WTC11 (cell line): Measurements from ENCODE around the gene LTBP1. TPM values are rescaled to one million over a fixed set of nuclear protein-coding genes. Genes with fewer than 3 reads are reported as not detected.

Experiments
- ATAC-seq: fragments of 200-7000 bp; cut with Tn5 transposase; 2 replicates; pipeline ENCODE4 v1.10.0; 2021; ENCODE audit warnings: mild to moderate bottlenecking, moderate library complexity
- CTCF ChIA-PET: fragments of 300-600 bp; sonication (Branson Sonifier 250); formaldehyde crosslinking; loops from one replicate; lab custom pipeline; 2021; ENCODE audit warnings: antibody characterized with exemption; lab: Charles Lee
- POLR2A ChIA-PET: fragments of 350-600 bp; sonication (Branson Sonifier 250); formaldehyde crosslinking; loops from one replicate; lab custom pipeline; 2021; ENCODE audit warnings: antibody characterized with exemption; lab: Charles Lee
- DNase-seq: peaks from one replicate; pipeline ENCODE4 v3.0.0; 2021; ENCODE audit warnings: low spot score
- H3K27ac Mint-ChIP-seq: 2 replicates; pipeline ENCODE4 v1.8.0; 2021; ENCODE audit warnings: mixed read lengths
- H3K27me3 Mint-ChIP-seq: 2 replicates; pipeline ENCODE4 v1.8.0; 2021; ENCODE audit warnings: low read depth, mild to moderate bottlenecking, moderate library complexity, mixed read lengths
- H3K36me3 Mint-ChIP-seq: 2 replicates; pipeline ENCODE4 v1.8.0; 2021; ENCODE audit warnings: mixed read lengths
- H3K4me1 Mint-ChIP-seq: 2 replicates; pipeline ENCODE4 v1.8.0; 2022; ENCODE audit warnings: mixed read lengths
- H3K4me3 Mint-ChIP-seq: 2 replicates; pipeline ENCODE4 v1.8.0; 2021; ENCODE audit warnings: mild to moderate bottlenecking, moderate library complexity, mixed read lengths
- H3K9me3 Mint-ChIP-seq: 2 replicates; pipeline ENCODE4 v1.8.0; 2021; ENCODE audit warnings: mixed read lengths
- AFF4 ChIP-seq: sonication (generic); formaldehyde crosslinking; IDR thresholded peaks from 2 replicates; pipeline ENCODE4 v1.8.1; 2023; ENCODE audit warnings: mild to moderate bottlenecking, missing genetic modification reagents, borderline replicate concordance
- ATF1 ChIP-seq: sonication (generic); formaldehyde crosslinking; IDR thresholded peaks from 2 replicates; pipeline ENCODE4 v1.8.1; 2023; ENCODE audit warnings: mild to moderate bottlenecking, moderate library complexity, missing genetic modification reagents
- E2F5 ChIP-seq: sonication (generic); formaldehyde crosslinking; IDR thresholded peaks from 2 replicates; pipeline ENCODE4 v1.8.1; 2022; ENCODE audit warnings: mild to moderate bottlenecking, moderate library complexity, missing genetic modification reagents
- FOXP4 ChIP-seq: sonication (generic); formaldehyde crosslinking; IDR thresholded peaks from 2 replicates; pipeline ENCODE4 v1.8.0; 2022; ENCODE audit warnings: mild to moderate bottlenecking, missing genetic modification reagents
- GABPB1 ChIP-seq: sonication (generic); formaldehyde crosslinking; IDR thresholded peaks from 2 replicates; pipeline ENCODE4 v1.8.1; 2023; ENCODE audit warnings: mild to moderate bottlenecking, missing genetic modification reagents
- GRHL2 ChIP-seq: fragments of 250-450 bp; sonication (Bioruptor Pico); IDR thresholded peaks from 2 replicates; pipeline ENCODE4 v1.8.0; 2022; ENCODE audit warnings: mild to moderate bottlenecking, moderate library complexity; ENCODE audit not compliant: insufficient replicate concordance, severe bottlenecking
- JAZF1 ChIP-seq: fragments of 250-450 bp; sonication (Bioruptor Pico); IDR thresholded peaks from 2 replicates; pipeline ENCODE4 v1.9.0; 2021; ENCODE audit warnings: moderate library complexity, mild to moderate bottlenecking, inconsistent platforms
- NR2C2 ChIP-seq: sonication (generic); formaldehyde crosslinking; IDR thresholded peaks from 2 replicates; pipeline ENCODE4 v1.8.0; 2022; ENCODE audit warnings: mild to moderate bottlenecking, missing genetic modification reagents
- SP1 ChIP-seq: sonication (generic); formaldehyde crosslinking; conservative IDR thresholded peaks from 2 replicates; pipeline ENCODE4 v1.8.1; 2022; ENCODE audit warnings: missing genetic modification reagents
- TEAD4 ChIP-seq: sonication (generic); formaldehyde crosslinking; IDR thresholded peaks from 2 replicates; pipeline ENCODE4 v1.8.0; 2022; ENCODE audit warnings: mild to moderate bottlenecking, missing genetic modification reagents
- ZMAT4 ChIP-seq: fragments of 250-450 bp; sonication (Bioruptor Pico); IDR thresholded peaks from 2 replicates; pipeline ENCODE4 v1.9.0; 2021; ENCODE audit warnings: mild to moderate bottlenecking
- ZNF232 ChIP-seq: sonication (generic); formaldehyde crosslinking; IDR thresholded peaks from 2 replicates; pipeline ENCODE4 v1.8.0; 2022; ENCODE audit warnings: mild to moderate bottlenecking, missing genetic modification reagents
- ZNF416 ChIP-seq: fragments of 250-450 bp; sonication (Bioruptor Pico); IDR thresholded peaks from 2 replicates; pipeline ENCODE4 v1.9.0; 2021; ENCODE audit warnings: mild to moderate bottlenecking, inconsistent platforms
- total RNA-seq: library from RNA; stranded (reverse); gene quantifications from 3 replicates; pipeline ENCODE4 v1.2.3, GENCODE V29; 2021
- TF ChIP-seq, protein P1 (sequence below): sonication (generic); formaldehyde crosslinking; IDR thresholded peaks from 2 replicates; pipeline ENCODE4 v1.8.1; 2022; ENCODE audit warnings: mild to moderate bottlenecking, missing genetic modification reagents, moderate library complexity, borderline replicate concordance
- TF ChIP-seq, protein P2 (sequence below): sonication (generic); formaldehyde crosslinking; IDR thresholded peaks from 2 replicates; pipeline ENCODE4 v1.8.0; 2022; ENCODE audit warnings: mild to moderate bottlenecking, missing genetic modification reagents
- TF ChIP-seq, protein P3 (sequence below): sonication (generic); formaldehyde crosslinking; IDR thresholded peaks from 2 replicates; pipeline ENCODE4 v1.8.1; 2022; ENCODE audit warnings: low read depth, missing genetic modification reagents, borderline replicate concordance
- TF ChIP-seq, protein P4 (sequence below): sonication (generic); formaldehyde crosslinking; IDR thresholded peaks from 2 replicates; pipeline ENCODE4 v1.8.1; 2023; ENCODE audit warnings: mild to moderate bottlenecking, moderate library complexity, missing genetic modification reagents

Gene LTBP1
- total RNA-seq, 1 experiment from 2014 or later, result 33.6 TPM

DNA sequence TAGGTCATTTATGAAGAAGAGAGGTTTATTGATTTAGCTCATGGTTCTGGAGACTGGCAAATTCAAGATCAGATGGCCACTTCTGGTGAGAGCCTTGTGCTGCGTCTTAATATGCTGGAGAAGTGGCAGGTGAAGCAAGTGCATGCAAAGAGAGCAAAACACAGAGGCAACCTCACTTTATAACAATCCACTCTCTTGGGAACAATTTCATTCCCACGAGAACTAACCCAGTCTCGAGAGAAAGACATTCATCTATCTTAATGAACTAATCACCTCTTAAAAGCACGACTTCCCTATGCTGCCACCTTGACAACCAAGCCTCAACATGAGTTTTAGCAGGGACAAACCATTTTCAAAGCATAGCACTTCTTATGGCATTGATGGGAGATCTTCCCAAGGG lies 343.2 kb downstream of the LTBP1 start (continued):
- TF ChIP-seq ZNF416 (CRISPR knock-in tag), result no peak
- no peak for TF ChIP-seq GABPB1 (CRISPR knock-in tag)

GRCh38 chr2:33291278-33292013 lies 344.7 kb downstream of the LTBP1 start:
- no peaks in the 10 kb centered on the region for H3K9me3 Mint-ChIP-seq
- no peak overlapping the region for H3K27ac Mint-ChIP-seq
- ATAC-seq (no peak), DNase-seq (no peak)
- ChIA-PET POLR2A (no interaction called here), CTCF (no interaction called here)
- no peaks in the 10 kb centered on the region for H3K36me3 Mint-ChIP-seq
- no peak for TF ChIP-seq NR2C2 (CRISPR knock-in tag)
- TF ChIP-seq, protein P1, sequence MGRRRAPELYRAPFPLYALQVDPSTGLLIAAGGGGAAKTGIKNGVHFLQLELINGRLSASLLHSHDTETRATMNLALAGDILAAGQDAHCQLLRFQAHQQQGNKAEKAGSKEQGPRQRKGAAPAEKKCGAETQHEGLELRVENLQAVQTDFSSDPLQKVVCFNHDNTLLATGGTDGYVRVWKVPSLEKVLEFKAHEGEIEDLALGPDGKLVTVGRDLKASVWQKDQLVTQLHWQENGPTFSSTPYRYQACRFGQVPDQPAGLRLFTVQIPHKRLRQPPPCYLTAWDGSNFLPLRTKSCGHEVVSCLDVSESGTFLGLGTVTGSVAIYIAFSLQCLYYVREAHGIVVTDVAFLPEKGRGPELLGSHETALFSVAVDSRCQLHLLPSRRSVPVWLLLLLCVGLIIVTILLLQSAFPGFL (CRISPR knock-in tag), result no peak
- no peak for TF ChIP-seq JAZF1 (CRISPR knock-in tag)
- TF ChIP-seq, protein P2, sequence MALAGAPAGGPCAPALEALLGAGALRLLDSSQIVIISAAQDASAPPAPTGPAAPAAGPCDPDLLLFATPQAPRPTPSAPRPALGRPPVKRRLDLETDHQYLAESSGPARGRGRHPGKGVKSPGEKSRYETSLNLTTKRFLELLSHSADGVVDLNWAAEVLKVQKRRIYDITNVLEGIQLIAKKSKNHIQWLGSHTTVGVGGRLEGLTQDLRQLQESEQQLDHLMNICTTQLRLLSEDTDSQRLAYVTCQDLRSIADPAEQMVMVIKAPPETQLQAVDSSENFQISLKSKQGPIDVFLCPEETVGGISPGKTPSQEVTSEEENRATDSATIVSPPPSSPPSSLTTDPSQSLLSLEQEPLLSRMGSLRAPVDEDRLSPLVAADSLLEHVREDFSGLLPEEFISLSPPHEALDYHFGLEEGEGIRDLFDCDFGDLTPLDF, result no peak
- TF ChIP-seq ZNF232 (CRISPR knock-in tag), result no peak
- no peak for TF ChIP-seq GABPB1 (CRISPR knock-in tag)
- H3K4me1 Mint-ChIP-seq, result peaks cover 14% of the 10 kb centered on the region
- peaks cover 15% of the 10 kb centered on the region for H3K27me3 Mint-ChIP-seq
- no peak overlapping the region for H3K4me3 Mint-ChIP-seq

GRCh38 chr2:33292063-33292462 lies 345.3 kb downstream of the LTBP1 start:
- Mint-ChIP-seq H3K36me3 (no peaks in the 10 kb centered on the region), H3K9me3 (no peaks in the 10 kb centered on the region), H3K27ac (no peak overlapping the region), H3K27me3 (peaks cover 15% of the 10 kb centered on the region), H3K4me3 (no peak overlapping the region), H3K4me1 (peaks cover 14% of the 10 kb centered on the region)
- DNase-seq, result no peak
- no peak for ATAC-seq
- ChIA-PET CTCF (no interaction called here), POLR2A (no interaction called here)
- no peak for TF ChIP-seq E2F5 (CRISPR knock-in tag)
- TF ChIP-seq SP1 (CRISPR knock-in tag), result no peak
- TF ChIP-seq ATF1, result no peak
- no peak for TF ChIP-seq ZMAT4 (CRISPR knock-in tag)
- no peak for TF ChIP-seq FOXP4
- TF ChIP-seq, protein P3, sequence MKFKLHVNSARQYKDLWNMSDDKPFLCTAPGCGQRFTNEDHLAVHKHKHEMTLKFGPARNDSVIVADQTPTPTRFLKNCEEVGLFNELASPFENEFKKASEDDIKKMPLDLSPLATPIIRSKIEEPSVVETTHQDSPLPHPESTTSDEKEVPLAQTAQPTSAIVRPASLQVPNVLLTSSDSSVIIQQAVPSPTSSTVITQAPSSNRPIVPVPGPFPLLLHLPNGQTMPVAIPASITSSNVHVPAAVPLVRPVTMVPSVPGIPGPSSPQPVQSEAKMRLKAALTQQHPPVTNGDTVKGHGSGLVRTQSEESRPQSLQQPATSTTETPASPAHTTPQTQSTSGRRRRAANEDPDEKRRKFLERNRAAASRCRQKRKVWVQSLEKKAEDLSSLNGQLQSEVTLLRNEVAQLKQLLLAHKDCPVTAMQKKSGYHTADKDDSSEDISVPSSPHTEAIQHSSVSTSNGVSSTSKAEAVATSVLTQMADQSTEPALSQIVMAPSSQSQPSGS (CRISPR knock-in tag), result no peak
- TF ChIP-seq, protein P4, sequence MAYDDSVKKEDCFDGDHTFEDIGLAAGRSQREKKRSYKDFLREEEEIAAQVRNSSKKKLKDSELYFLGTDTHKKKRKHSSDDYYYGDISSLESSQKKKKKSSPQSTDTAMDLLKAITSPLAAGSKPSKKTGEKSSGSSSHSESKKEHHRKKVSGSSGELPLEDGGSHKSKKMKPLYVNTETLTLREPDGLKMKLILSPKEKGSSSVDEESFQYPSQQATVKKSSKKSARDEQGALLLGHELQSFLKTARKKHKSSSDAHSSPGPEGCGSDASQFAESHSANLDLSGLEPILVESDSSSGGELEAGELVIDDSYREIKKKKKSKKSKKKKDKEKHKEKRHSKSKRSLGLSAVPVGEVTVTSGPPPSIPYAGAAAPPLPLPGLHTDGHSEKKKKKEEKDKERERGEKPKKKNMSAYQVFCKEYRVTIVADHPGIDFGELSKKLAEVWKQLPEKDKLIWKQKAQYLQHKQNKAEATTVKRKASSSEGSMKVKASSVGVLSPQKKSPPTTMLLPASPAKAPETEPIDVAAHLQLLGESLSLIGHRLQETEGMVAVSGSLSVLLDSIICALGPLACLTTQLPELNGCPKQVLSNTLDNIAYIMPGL (CRISPR knock-in tag), result no peak
- TF ChIP-seq TEAD4, result no peak
- TF ChIP-seq AFF4 (CRISPR knock-in tag), result no peak
- no peak for TF ChIP-seq GRHL2 (CRISPR knock-in tag)
